ENCODE measurements around the gene TLCD5.

The TLCD5 gene

DNA sequence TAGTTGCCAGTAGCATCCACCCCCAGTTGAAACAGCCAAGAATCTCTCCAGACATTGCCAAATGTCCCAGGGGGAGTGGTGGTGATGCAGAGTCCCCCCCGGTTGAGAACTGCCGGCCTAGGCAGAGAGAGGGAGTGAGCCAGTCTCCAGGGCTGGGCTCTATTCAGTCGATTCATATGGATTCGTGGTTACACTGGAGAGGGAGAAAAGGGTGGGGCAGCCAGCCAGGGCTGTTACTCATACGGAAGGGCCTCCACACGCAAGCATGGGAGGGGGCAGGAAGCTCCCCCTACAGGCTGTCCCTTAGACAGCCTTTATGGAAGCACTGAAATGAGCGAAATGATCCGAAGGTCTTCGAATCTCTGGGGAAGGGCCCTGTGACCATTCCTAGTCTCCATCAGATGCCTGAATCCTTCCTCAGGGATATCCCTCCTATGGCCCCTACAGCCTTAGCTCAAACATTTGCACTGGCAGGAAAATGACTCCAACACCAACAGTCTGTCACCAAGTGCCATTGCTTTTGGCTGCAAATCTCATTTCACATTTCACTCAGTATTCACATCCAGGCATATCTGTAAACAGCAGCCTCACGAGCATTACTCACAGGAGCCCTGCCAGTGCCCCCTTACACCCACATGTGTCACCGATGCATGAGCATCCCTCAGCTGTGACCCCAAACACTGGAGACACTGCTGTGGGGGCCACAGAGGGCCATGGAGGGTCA is 18.4 kb upstream of the TLCD5 start:
- TF ChIP-seq, protein P1, sequence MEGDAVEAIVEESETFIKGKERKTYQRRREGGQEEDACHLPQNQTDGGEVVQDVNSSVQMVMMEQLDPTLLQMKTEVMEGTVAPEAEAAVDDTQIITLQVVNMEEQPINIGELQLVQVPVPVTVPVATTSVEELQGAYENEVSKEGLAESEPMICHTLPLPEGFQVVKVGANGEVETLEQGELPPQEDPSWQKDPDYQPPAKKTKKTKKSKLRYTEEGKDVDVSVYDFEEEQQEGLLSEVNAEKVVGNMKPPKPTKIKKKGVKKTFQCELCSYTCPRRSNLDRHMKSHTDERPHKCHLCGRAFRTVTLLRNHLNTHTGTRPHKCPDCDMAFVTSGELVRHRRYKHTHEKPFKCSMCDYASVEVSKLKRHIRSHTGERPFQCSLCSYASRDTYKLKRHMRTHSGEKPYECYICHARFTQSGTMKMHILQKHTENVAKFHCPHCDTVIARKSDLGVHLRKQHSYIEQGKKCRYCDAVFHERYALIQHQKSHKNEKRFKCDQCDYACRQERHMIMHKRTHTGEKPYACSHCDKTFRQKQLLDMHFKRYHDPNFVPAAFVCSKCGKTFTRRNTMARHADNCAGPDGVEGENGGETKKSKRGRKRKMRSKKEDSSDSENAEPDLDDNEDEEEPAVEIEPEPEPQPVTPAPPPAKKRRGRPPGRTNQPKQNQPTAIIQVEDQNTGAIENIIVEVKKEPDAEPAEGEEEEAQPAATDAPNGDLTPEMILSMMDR (conservative IDR thresholded peaks at IDR 0.05; ENCODE audit: low read depth, low read length), result peak; percentile 58
- H3K4me3 ChIP-seq (ENCODE audit: low read depth, low read length), result no peak overlapping the region
- DNase-seq (ENCODE audit: low read depth), result peak; percentile 69

DNA sequence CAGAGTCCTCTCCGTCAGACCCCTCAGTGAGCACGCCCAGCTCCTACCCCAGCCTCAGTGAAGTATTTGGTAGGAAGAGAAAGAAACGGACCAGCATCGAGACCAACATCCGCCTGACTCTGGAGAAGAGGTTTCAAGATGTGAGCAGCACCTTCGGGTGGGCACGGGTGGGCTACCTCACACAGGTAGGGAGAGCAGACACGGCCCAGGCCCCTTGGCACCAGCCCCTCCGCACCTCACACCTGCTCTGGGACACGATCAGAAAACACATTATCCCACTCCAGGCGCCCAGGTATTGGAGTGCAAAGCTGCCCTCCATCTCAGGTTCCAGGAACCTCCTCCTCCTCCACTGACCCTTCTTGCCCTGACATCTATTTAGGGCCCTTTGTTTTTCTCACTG is 17.6 kb upstream of the TLCD5 start:
- DNase-seq (ENCODE audit: low read depth), result no peak
- H3K4me3 ChIP-seq (ENCODE audit: low read depth, low read length), result no peak overlapping the region
- TF ChIP-seq, protein P1 (conservative IDR thresholded peaks at IDR 0.05; ENCODE audit: low read depth, low read length), result no peak

DNA sequence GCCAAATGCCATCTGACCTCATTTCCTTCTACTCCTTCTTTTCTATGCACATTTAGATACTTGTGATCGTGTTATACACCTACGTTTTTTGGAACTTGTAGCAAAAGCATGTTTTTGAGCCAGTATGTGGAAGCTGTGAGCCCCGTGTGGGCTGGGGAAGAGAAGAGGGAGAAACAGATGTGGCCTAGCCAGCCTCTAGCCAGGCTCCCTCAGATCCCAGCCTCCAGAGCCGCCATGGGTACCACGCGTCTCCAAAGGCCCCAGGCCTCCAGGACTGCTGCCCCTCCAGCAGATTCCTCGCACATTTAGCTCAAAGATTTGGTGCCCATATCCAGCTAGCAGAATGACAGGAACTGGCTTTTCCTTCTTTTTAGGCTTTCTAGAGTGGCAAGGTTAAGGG is 17.0 kb upstream of the TLCD5 start:
- no peak for DNase-seq (ENCODE audit: low read depth)
- no peak overlapping the region for H3K4me3 ChIP-seq (ENCODE audit: low read depth, low read length)
- TF ChIP-seq, protein P1 (conservative IDR thresholded peaks at IDR 0.05; ENCODE audit: low read depth, low read length), result no peak

DNA sequence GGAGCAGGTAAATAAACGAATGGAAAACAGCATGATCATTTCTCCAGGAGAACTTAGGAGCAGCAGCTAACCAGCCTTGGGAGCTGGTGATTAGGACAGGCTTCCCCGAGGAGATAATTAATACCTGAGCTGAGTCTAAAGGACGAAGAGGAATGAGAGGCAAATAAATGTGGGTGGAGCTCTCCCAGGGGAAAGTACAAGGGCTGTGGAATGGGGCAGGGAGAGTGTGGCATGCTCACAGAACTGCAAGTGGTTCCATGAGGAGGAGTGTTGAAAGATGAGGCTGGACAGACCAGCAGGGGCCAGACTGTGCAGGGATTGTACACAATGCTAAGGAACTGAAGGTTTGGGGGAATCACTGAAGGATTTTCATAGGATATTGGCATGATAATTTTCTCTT is 14.2 kb upstream of the TLCD5 start:
- TF ChIP-seq, protein P1 (conservative IDR thresholded peaks at IDR 0.05; ENCODE audit: low read depth, low read length), result no peak
- DNase-seq (ENCODE audit: low read depth), result no peak
- H3K4me3 ChIP-seq (ENCODE audit: low read depth, low read length), result no peak overlapping the region

DNA sequence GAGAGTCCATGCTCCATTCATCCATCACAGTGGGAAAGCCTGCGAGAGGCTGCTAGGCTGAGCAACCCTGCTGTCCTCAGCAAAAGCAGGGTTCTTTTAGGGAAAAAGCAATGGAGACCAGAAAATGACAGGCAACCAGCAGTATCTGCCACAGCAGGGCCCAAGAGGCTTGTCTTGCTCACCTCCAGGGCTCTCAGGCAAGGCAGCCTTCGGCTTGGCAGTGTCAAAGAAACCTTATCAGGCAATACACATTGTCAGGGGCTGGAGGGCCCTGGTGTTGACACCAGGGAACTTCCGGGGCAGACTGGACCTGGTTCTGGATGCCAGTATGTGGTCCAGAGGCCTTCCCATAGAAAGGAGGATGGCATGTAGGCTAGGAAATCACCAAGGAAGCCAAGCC is 10.2 kb upstream of the TLCD5 start:
- no peak for DNase-seq (ENCODE audit: low read depth)
- H3K4me3 ChIP-seq (ENCODE audit: low read depth, low read length), result no peak overlapping the region
- TF ChIP-seq, protein P1 (conservative IDR thresholded peaks at IDR 0.05; ENCODE audit: low read depth, low read length), result no peak

DNA sequence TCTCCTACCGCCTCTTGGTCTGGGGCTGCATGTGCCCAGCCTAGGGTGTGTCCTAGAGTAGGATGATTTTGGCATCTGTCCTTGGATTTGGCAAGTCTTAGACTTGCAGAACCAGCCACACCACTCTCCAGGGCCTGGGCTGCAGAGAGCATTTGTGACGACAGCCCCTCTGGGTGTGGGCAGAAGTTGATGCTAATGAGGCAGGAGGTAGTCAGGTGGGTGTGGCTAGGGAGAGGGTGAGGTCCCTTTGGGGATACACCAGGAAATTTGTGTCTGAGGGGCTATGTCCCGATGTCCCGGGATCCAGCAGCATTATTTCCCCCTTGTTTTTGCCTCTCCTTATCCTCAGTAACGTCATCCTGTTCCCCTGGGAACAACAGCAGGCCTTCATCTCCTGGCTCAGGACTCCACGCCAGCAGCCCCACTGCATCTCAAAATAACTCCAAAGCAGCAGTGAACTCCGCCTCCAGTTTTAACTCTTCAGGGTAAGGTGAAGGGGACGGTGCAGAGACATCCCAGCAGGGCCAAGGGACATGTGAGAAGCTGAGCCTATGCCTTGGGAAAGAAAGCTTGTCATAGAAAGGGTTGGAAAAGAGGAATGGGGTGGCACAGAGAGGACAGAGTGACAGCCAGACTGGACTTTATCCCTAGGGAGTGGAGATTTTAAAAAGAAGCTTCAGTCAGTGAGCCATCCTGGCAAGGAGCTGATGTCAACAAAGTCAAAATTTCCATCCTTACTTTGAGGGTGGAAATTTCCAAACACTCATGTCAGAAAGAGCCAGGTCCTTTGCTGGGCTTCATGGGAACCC is 8.0 kb upstream of the TLCD5 start:
- peak; percentile 47 for DNase-seq (ENCODE audit: low read depth)
- no peak overlapping the region for H3K4me3 ChIP-seq (ENCODE audit: low read depth, low read length)
- TF ChIP-seq, protein P1 (conservative IDR thresholded peaks at IDR 0.05; ENCODE audit: low read depth, low read length), result no peak

Data from choroid plexus epithelial cell (primary cell).